ENCODE measurements around the gene IL17RE.

DNA sequence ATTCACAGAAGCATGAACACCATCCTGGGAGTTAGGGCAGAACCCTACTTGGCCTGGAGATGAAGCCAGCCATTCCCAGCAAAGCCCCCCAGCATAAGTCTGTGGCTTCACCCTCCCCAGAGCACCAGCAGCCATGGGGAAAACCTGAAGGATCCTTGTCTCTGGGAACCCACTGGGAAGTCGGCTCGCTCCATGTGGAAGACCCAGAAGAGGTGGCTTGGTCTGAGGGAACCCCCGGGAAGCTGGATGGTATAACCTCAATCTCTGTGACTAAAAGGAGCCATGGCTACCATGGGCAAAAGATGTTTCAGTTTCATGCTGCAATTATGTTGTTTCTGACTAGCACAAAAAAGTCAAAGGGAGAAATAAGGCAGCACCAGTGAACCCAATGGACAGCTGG lies 47.1 kb upstream of the IL17RE start:
- TF ChIP-seq, protein P1, sequence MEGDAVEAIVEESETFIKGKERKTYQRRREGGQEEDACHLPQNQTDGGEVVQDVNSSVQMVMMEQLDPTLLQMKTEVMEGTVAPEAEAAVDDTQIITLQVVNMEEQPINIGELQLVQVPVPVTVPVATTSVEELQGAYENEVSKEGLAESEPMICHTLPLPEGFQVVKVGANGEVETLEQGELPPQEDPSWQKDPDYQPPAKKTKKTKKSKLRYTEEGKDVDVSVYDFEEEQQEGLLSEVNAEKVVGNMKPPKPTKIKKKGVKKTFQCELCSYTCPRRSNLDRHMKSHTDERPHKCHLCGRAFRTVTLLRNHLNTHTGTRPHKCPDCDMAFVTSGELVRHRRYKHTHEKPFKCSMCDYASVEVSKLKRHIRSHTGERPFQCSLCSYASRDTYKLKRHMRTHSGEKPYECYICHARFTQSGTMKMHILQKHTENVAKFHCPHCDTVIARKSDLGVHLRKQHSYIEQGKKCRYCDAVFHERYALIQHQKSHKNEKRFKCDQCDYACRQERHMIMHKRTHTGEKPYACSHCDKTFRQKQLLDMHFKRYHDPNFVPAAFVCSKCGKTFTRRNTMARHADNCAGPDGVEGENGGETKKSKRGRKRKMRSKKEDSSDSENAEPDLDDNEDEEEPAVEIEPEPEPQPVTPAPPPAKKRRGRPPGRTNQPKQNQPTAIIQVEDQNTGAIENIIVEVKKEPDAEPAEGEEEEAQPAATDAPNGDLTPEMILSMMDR (conservative IDR thresholded peaks at IDR 0.05 in 1 of 2, IDR thresholded peaks at IDR 0.05 in 1 of 2; ENCODE audit: extremely low read depth in 1 of 2, insufficient read depth in 1 of 2, low read depth in 1 of 2, low read length in 2 of 2), result no peak
- no peak for TF ChIP-seq EZH2 (IDR thresholded peaks at IDR 0.05; ENCODE audit: borderline replicate concordance, low read length)
